H1 (cell line): ENCODE results near the gene UBAP1L. TPM values are rescaled to one million over a fixed set of nuclear protein-coding genes. Genes with fewer than 3 reads are reported as not detected.

Experiments
- CTCF ChIA-PET: fragments of 300-600 bp; sonication (Branson Sonifier 250); formaldehyde crosslinking; loops from one replicate; lab custom pipeline; 2021; ENCODE audit not compliant: partially characterized antibody; lab: Charles Lee
- POLR2A ChIA-PET: fragments of 300-600 bp; sonication (Branson Sonifier 250); formaldehyde crosslinking; loops from one replicate; lab custom pipeline; 2021; ENCODE audit warnings: inconsistent platforms; ENCODE audit not compliant: partially characterized antibody; lab: Charles Lee
- DNase-seq, 2 experiments: peaks; one replicate each; pipeline versions ENCODE4 v3.0.0 to v3.0.0-alpha.2; 2010 to 2022; ENCODE audit warnings: low spot score in 2 of 2, low read depth in 1 of 2, mixed read lengths in 1 of 2
- FAIRE-seq: peaks from 2 replicates; lab custom pipeline; 2011; peaks lifted over from hg19 to GRCh38; lab: Jason Lieb, UNC
- H2AFZ ChIP-seq: 2 replicates; pipeline ENCODE4 v1.8.1; 2012; ENCODE audit warnings: low read length, inconsistent platforms
- H2AK5ac ChIP-seq: 2 replicates; pipeline ENCODE4 v1.6.1; 2013; ENCODE audit warnings: low read depth, low read length
- H2BK120ac ChIP-seq: replicated peaks from 2 replicates; pipeline ENCODE3; 2013; ENCODE audit warnings: low read depth, low read length, inconsistent platforms
- H2BK12ac ChIP-seq: 2 replicates; pipeline ENCODE4 v1.6.1; 2013; ENCODE audit warnings: low read depth, low read length
- H2BK15ac ChIP-seq: 2 replicates; pipeline ENCODE4 v1.6.1; 2013; ENCODE audit warnings: low read length
- H2BK20ac ChIP-seq: 2 replicates; pipeline ENCODE4 v1.6.1; 2013; ENCODE audit warnings: low read length
- H2BK5ac ChIP-seq: 2 replicates; pipeline ENCODE4 v1.6.1; 2013; ENCODE audit warnings: low read depth, low read length
- H3K14ac ChIP-seq: 2 replicates; pipeline ENCODE4 v1.6.1; 2013; ENCODE audit warnings: inconsistent platforms; ENCODE audit not compliant: insufficient read length
- H3K18ac ChIP-seq: 2 replicates; pipeline ENCODE4 v1.6.1; 2013; ENCODE audit warnings: low read length; ENCODE audit errors: extremely low read depth
- H3K23ac ChIP-seq: 2 replicates; pipeline ENCODE4 v1.6.1; 2013; ENCODE audit warnings: inconsistent platforms; ENCODE audit not compliant: insufficient read length
- H3K23me2 ChIP-seq: 2 replicates; pipeline ENCODE4 v1.6.1; 2013; ENCODE audit warnings: low read depth, low read length
- H3K27ac ChIP-seq: 2 replicates; pipeline ENCODE4 v1.6.1; 2011; ENCODE audit warnings: low read depth, low read length, inconsistent platforms
- H3K27me3 ChIP-seq, 4 experiments: replicated peaks in 1 of 4; 1 replicate in 1 of 4; 2 replicates in 3 of 4; pipeline versions ENCODE4 v1.6.1 to v1.8.1; 2011 to 2013; ENCODE audit warnings: low read length in 3 of 4, mild to moderate bottlenecking in 3 of 4, inconsistent platforms in 2 of 4, mixed read lengths in 2 of 4, moderate library complexity in 1 of 4; ENCODE audit not compliant: control insufficient read depth in 3 of 4, insufficient read depth in 3 of 4; ENCODE audit errors: extremely low read depth in 1 of 4
- H3K36me3 ChIP-seq, 4 experiments: 2 replicates each; pipeline versions ENCODE4 v1.6.1 to v1.8.1; 2011 to 2013; ENCODE audit warnings: mild to moderate bottlenecking in 4 of 4, low read length in 3 of 4, moderate library complexity in 2 of 4, control low read depth in 1 of 4, inconsistent platforms in 1 of 4; ENCODE audit not compliant: insufficient read depth in 4 of 4, control insufficient read depth in 2 of 4
- H3K4ac ChIP-seq: replicated peaks from 2 replicates; pipeline ENCODE3; 2013; ENCODE audit warnings: low read length, low read depth, mixed read lengths, inconsistent platforms; ENCODE audit not compliant: insufficient read length
- H3K4me1 ChIP-seq, 4 experiments: replicated peaks in 1 of 4; 1 replicate in 1 of 4; 2 replicates in 3 of 4; pipeline versions ENCODE4 v1.6.1 to v1.8.1; 2011 to 2013; ENCODE audit warnings: low read length in 3 of 4, inconsistent platforms in 2 of 4, mixed read lengths in 1 of 4; ENCODE audit not compliant: insufficient read depth in 4 of 4, control insufficient read depth in 3 of 4
- H3K4me2 ChIP-seq, 2 experiments: 2 replicates each; pipeline versions ENCODE4 v1.6.1 to v1.8.1; 2011 to 2013; ENCODE audit warnings: low read depth in 2 of 2, low read length in 2 of 2, control low read depth in 1 of 2, inconsistent platforms in 1 of 2, mild to moderate bottlenecking in 1 of 2; ENCODE audit not compliant: insufficient read depth in 1 of 2
- H3K4me3 ChIP-seq, 4 experiments: fragments of 200-600, 300-600 bp in 1 of 4; sonication (generic), shearing (Covaris generic), sonication (Bioruptor Twin) in 1 of 4; 2 replicates each; pipeline versions ENCODE4 v1.5.1 to v1.8.1; 2011 to 2016; ENCODE audit warnings: low read length in 4 of 4, low read depth in 3 of 4, control low read depth in 2 of 4, inconsistent platforms in 2 of 4, mild to moderate bottlenecking in 2 of 4, mixed read lengths in 1 of 4, moderate library complexity in 1 of 4; ENCODE audit not compliant: insufficient read depth in 2 of 4; ENCODE audit errors: extremely low read depth in 1 of 4
- H3K56ac ChIP-seq: replicated peaks from 2 replicates; pipeline ENCODE3; 2013; ENCODE audit warnings: low read depth, mild to moderate bottlenecking, mixed read lengths, low read length, inconsistent platforms; ENCODE audit not compliant: insufficient read length
- H3K79me1 ChIP-seq: 2 replicates; pipeline ENCODE4 v1.6.1; 2013; ENCODE audit warnings: low read depth, low read length, control low read depth
- H3K79me2 ChIP-seq, 2 experiments: 2 replicates each; pipeline versions ENCODE4 v1.6.1 to v1.8.1; 2012 to 2013; ENCODE audit warnings: low read length in 2 of 2, mild to moderate bottlenecking in 2 of 2, inconsistent platforms in 1 of 2; ENCODE audit not compliant: insufficient read depth in 2 of 2, control insufficient read depth in 1 of 2
- H3K9ac ChIP-seq, 4 experiments: replicated peaks in 1 of 4; 1 replicate in 1 of 4; 2 replicates in 3 of 4; pipeline versions ENCODE4 v1.6.1 to v1.8.1; 2011 to 2013; ENCODE audit warnings: low read depth in 3 of 4, low read length in 3 of 4, control low read depth in 2 of 4, mild to moderate bottlenecking in 2 of 4, moderate library complexity in 2 of 4, inconsistent platforms in 1 of 4; ENCODE audit errors: extremely low read depth in 1 of 4
- H3K9me3 ChIP-seq, 2 experiments: 2 replicates each; pipeline versions ENCODE4 v1.6.1 to v1.8.1; 2012 to 2013; ENCODE audit warnings: mild to moderate bottlenecking in 2 of 2, moderate library complexity in 2 of 2, control low read depth in 1 of 2, inconsistent platforms in 1 of 2, low read depth in 1 of 2, low read length in 1 of 2, mixed read lengths in 1 of 2; ENCODE audit not compliant: insufficient read depth in 2 of 2
- H4K20me1 ChIP-seq, 2 experiments: replicated peaks in 1 of 2; 2 replicates each; pipeline versions ENCODE3 to v1.8.1; 2011 to 2013; ENCODE audit warnings: inconsistent platforms in 2 of 2, low read length in 2 of 2, mild to moderate bottlenecking in 1 of 2; ENCODE audit not compliant: insufficient read depth in 2 of 2, control insufficient read depth in 1 of 2
- H4K5ac ChIP-seq: 2 replicates; pipeline ENCODE4 v1.6.1; 2013; ENCODE audit warnings: low read length, low read depth, mixed read lengths, inconsistent platforms; ENCODE audit not compliant: insufficient read length
- H4K8ac ChIP-seq: 2 replicates; pipeline ENCODE4 v1.8.0; 2013; ENCODE audit warnings: mild to moderate bottlenecking, moderate library complexity, low read length, inconsistent platforms; ENCODE audit not compliant: insufficient read depth; ENCODE audit errors: extremely low read depth
- H4K91ac ChIP-seq: replicated peaks from 2 replicates; pipeline ENCODE3; 2013; ENCODE audit warnings: low read length, mixed read lengths, inconsistent platforms; ENCODE audit not compliant: insufficient read length
- BRCA1 ChIP-seq: IDR thresholded peaks from 2 replicates; pipeline ENCODE4 v1.6.1; 2012; ENCODE audit warnings: low read depth, low read length, improper control_type of control experiment
- CBX8 ChIP-seq: fragments of 300-800, 300-1000 bp; sonication (generic); IDR thresholded peaks from 2 replicates; pipeline ENCODE4 v1.7.1; 2016; ENCODE audit warnings: low read depth, low read length, borderline replicate concordance
- GABPA ChIP-seq: IDR thresholded peaks from 2 replicates; pipeline ENCODE4 v1.6.1; 2011; ENCODE audit warnings: mild to moderate bottlenecking, low read length, moderate library complexity, borderline replicate concordance; ENCODE audit not compliant: insufficient read depth
- SIRT6 ChIP-seq: IDR thresholded peaks from one replicate; pipeline ENCODE4 v1.7.1; 2012; ENCODE audit warnings: low read length, inconsistent platforms
- WGBS, 2 experiments: shearing (Covaris generic) in 1 of 2; methylation state at CpG; one replicate each; pipeline versions ENCODE4 v1.1.6 to v1.1.7; 2013 to 2015; ENCODE audit warnings: low lambda C conversion rate in 2 of 2, mixed read lengths in 2 of 2, inconsistent platforms in 1 of 2, low coverage in 1 of 2, missing lambda C conversion rate in 1 of 2; ENCODE audit not compliant: insufficient replicate concordance in 2 of 2, insufficient coverage in 1 of 2, insufficient read length in 1 of 2; ENCODE audit errors: extremely low coverage in 1 of 2, missing lambda C conversion rate in 1 of 2; 5-methylcytosine and 5-hydroxymethylcytosine counted together
- polyA plus RNA-seq, 7 experiments: library from polyadenylated mRNA; depleted of rRNA in 3 of 7; stranded (reverse) in 5 of 7; unstranded in 2 of 7; fragments of >200 nt in 5 of 7; fragments of 200-250 nt in 2 of 7; gene quantifications; 1 replicate in 5 of 7; 2 replicates in 1 of 7; 4 replicates in 1 of 7; pipeline versions ENCODE4 v1.2.1 to v1.2.3, GENCODE V29; 2011 to 2013; ENCODE audit warnings: missing spikeins in 2 of 7, mixed read lengths in 2 of 7
- total RNA-seq: library from RNA; stranded (reverse); fragmentation: NEBNext Ultra II Directional; extraction: Animal tissue kit (Norgen Biotek cat#: 25700); gene quantifications from 2 replicates; pipeline ENCODE4 v1.2.1, GENCODE V29; 2021

Gene UBAP1L
- total and polyA plus RNA-seq, 2 of the 8 experiments (the other 6 are each of a cell fraction or from before 2014, with no cell fraction given), result 0.67 to 1.7 TPM

GRCh38 chr15:65069179-65069578 lies 45.8 kb downstream of the UBAP1L start:
- no peak overlapping the region for H4K91ac ChIP-seq
- peaks cover 6% of the 10 kb centered on the region; the same call in 1 of the 2 replicates for H3K23me2 ChIP-seq
- H2AK5ac ChIP-seq, result no peak overlapping the region
- no peak overlapping the region for H3K18ac ChIP-seq
- no peak overlapping the region for H3K4me3 ChIP-seq
- no peak for DNase-seq
- H2BK5ac ChIP-seq, result no peak overlapping the region
- no peak overlapping the region for H3K4ac ChIP-seq
- H3K27ac ChIP-seq, result no peak overlapping the region
- no peak overlapping the region for H3K4me2 ChIP-seq
- H2BK12ac ChIP-seq, result no peak overlapping the region
- no peak overlapping the region for H4K5ac ChIP-seq
- TF ChIP-seq GABPA (no peak), BRCA1 (no peak), SIRT6 (no peak), CBX8 (no peak)
- FAIRE-seq, result no peak
- no peak overlapping the region for H3K23ac ChIP-seq
- 70% methylated on average over 1 of the region's 1 CpG; no CpG with 5 or more reads in 1 of the 2 experiments for WGBS, 2 experiments
- H3K36me3 ChIP-seq, result no peaks in the 10 kb centered on the region
- H3K56ac ChIP-seq, result no peak overlapping the region
- H3K14ac ChIP-seq, result no peak overlapping the region
- H2BK15ac ChIP-seq, result no peak overlapping the region
- no peak overlapping the region for H4K8ac ChIP-seq
- peaks cover 0 to 6% (median 1%) of the 10 kb centered on the region in 4 experiments; a peak in 3 of 7 replicates for H3K27me3 ChIP-seq
- H3K79me1 ChIP-seq, result peaks cover 3% of the 10 kb centered on the region; the same call in 1 of the 2 replicates
- H3K4me1 ChIP-seq, result peaks cover 5 to 19% (median 7%) of the 10 kb centered on the region in 4 experiments
- H3K79me2 ChIP-seq, result no peaks in the 10 kb centered on the region; a peak in 1 of 4 replicates
- POLR2A ChIA-PET, result interaction anchor here (0.6 to 8.0 kb wide), 4 partner anchors 13 to 462 kb away, joined by 3 to 93 read pairs (median 3); partner anchors contain the start of gene KBTBD13
- CTCF ChIA-PET, result interaction anchor here (0.6 to 33.2 kb wide), 6 partner anchors 5 to 429 kb away, joined by 3 to 1213 read pairs (median 22); partner anchors contain the start of genes KBTBD13, RASL12 and SLC51B
- peaks cover 3% of the 10 kb centered on the region in 2 experiments; a peak in 2 of 4 replicates for H3K9me3 ChIP-seq
- no peak overlapping the region for H3K9ac ChIP-seq
- H4K20me1 ChIP-seq, result no peaks in the 10 kb centered on the region
- no peak overlapping the region for H2BK20ac ChIP-seq
- no peak overlapping the region for H2BK120ac ChIP-seq
- no peak overlapping the region for H2AFZ ChIP-seq
